Natural killer cell (primary cell): ENCODE results near the gene ERAP2. TPM values are rescaled to one million over a fixed set of nuclear protein-coding genes. Genes with fewer than 3 reads are reported as not detected.

Experiments
- ATAC-seq, 3 donors: fragments of 150-1000 bp in 2 of 3; fragments of 200-7000 bp in 1 of 3; cut with Tn5 transposase; 1 replicate in 1 of 3; 2 replicates in 2 of 3; pipeline ENCODE4 v1.10.0; 2021; ENCODE audit warnings: mild to moderate bottlenecking in 2 of 3, moderate library complexity in 2 of 3
- DNase-seq, 2 donors: peaks; one replicate each; pipeline versions ENCODE4 v3.0.0 to v3.0.0-alpha.2; 2013 to 2021; ENCODE audit warnings: mixed read lengths in 1 of 2
- H3K27ac ChIP-seq: one replicate; pipeline ENCODE4 v1.5.1; 2013; ENCODE audit warnings: mild to moderate bottlenecking, low read length
- H3K27me3 ChIP-seq: one replicate; pipeline ENCODE4 v1.6.1; 2013; ENCODE audit warnings: low read length; ENCODE audit not compliant: control insufficient read depth, insufficient read depth
- H3K36me3 ChIP-seq: one replicate; pipeline ENCODE4 v1.6.1; 2013; ENCODE audit warnings: low read length; ENCODE audit not compliant: control insufficient read depth, insufficient read depth
- H3K4me1 ChIP-seq: one replicate; pipeline ENCODE4 v1.6.1; 2013; ENCODE audit warnings: low read length; ENCODE audit not compliant: control insufficient read depth, insufficient read depth
- H3K4me3 ChIP-seq: one replicate; pipeline ENCODE4 v1.5.1; 2013; ENCODE audit warnings: low read length
- H3K9me3 ChIP-seq: one replicate; pipeline ENCODE4 v1.6.1; 2013; ENCODE audit warnings: low read length; ENCODE audit not compliant: control insufficient read depth, insufficient read depth
- H3K27ac Mint-ChIP-seq, 2 donors: one replicate each; pipeline ENCODE4 v1.8.0; 2022; ENCODE audit warnings: mild to moderate bottlenecking in 2 of 2, mixed read lengths in 2 of 2, moderate library complexity in 1 of 2
- H3K27me3 Mint-ChIP-seq, 2 donors: one replicate each; pipeline ENCODE4 v1.8.0; 2022; ENCODE audit warnings: low read depth in 2 of 2, mixed read lengths in 2 of 2
- H3K36me3 Mint-ChIP-seq: one replicate; pipeline ENCODE4 v1.8.0; 2022; ENCODE audit warnings: mixed read lengths
- H3K4me1 Mint-ChIP-seq, 2 donors: one replicate each; pipeline ENCODE4 v1.8.0; 2022; ENCODE audit warnings: mixed read lengths in 2 of 2
- H3K4me3 Mint-ChIP-seq: one replicate; pipeline ENCODE4 v1.8.0; 2022; ENCODE audit warnings: mild to moderate bottlenecking, moderate library complexity, mixed read lengths
- H3K9me3 Mint-ChIP-seq, 2 donors: one replicate each; pipeline ENCODE4 v1.8.0; 2022; ENCODE audit warnings: mixed read lengths in 2 of 2
- WGBS: methylation state at CpG from one replicate; pipeline ENCODE4 v1.1.7; 2013; ENCODE audit warnings: missing lambda C conversion rate; ENCODE audit not compliant: insufficient coverage; 5-methylcytosine and 5-hydroxymethylcytosine counted together
- intact Hi-C: fragments of 100-400 bp; cut with micrococcal nuclease; formaldehyde crosslinking; loops from one replicate; pipeline ENCODE4 v1.14.2; 2022
- total RNA-seq, 4 donors: library from RNA; stranded (reverse); fragments of 120-200 nt in 1 of 4; gene quantifications; one replicate each; pipeline versions ENCODE4 v1.2.3 to v1.2.4, GENCODE V29; 2013 to 2022
- TF ChIP-seq, protein P1 (sequence below): fragments of 200-600 bp; IDR thresholded peaks from one replicate; pipeline ENCODE4 v1.8.0; 2022; ENCODE audit warnings: antibody characterized with exemption

The ERAP2 gene
- total RNA-seq, 3 donors from 2014 or later (not counting 1 experiment from before 2014, with no cell fraction given), result 41.5 to 81.8 (median 79.2) TPM

DNA sequence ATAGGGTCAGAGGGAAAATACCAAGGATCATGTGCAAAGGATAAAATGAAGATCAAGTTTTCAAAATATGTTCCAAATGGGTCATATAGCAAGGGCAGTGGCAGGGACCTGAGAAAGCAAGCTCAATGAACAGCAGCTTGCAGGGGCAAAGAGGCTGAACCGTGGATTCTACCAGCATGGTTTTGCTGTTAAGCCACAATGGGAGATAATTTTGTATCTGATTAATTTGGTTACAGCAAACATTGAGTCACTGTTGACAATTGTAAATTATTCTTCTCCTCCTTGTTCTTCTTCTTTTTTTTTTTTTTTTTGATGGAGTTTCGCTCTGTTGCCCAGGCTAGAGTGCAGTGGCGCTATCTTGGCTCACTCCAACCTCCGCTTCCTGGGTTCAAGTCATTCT, 18.4 kb upstream of the ERAP2 start:
- no peak for DNase-seq
- no peaks in the 10 kb centered on the region for H3K4me1 ChIP-seq
- H3K27me3 ChIP-seq, result no peaks in the 10 kb centered on the region
- no peak overlapping the region for H3K4me3 ChIP-seq
- TF ChIP-seq, protein P1, sequence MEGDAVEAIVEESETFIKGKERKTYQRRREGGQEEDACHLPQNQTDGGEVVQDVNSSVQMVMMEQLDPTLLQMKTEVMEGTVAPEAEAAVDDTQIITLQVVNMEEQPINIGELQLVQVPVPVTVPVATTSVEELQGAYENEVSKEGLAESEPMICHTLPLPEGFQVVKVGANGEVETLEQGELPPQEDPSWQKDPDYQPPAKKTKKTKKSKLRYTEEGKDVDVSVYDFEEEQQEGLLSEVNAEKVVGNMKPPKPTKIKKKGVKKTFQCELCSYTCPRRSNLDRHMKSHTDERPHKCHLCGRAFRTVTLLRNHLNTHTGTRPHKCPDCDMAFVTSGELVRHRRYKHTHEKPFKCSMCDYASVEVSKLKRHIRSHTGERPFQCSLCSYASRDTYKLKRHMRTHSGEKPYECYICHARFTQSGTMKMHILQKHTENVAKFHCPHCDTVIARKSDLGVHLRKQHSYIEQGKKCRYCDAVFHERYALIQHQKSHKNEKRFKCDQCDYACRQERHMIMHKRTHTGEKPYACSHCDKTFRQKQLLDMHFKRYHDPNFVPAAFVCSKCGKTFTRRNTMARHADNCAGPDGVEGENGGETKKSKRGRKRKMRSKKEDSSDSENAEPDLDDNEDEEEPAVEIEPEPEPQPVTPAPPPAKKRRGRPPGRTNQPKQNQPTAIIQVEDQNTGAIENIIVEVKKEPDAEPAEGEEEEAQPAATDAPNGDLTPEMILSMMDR, result no peak
- no peaks in the 10 kb centered on the region for H3K9me3 ChIP-seq
- no peak overlapping the region for H3K4me3 Mint-ChIP-seq
- intact Hi-C loops, result no loop called here
- H3K27ac ChIP-seq, result no peak overlapping the region
- H3K36me3 Mint-ChIP-seq, result no peaks in the 10 kb centered on the region
- peaks cover 5% of the 10 kb centered on the region in 2 donors for H3K4me1 Mint-ChIP-seq
- peak in 2 of 3 donors; percentile 26 to 55 for ATAC-seq
- H3K27me3 Mint-ChIP-seq, result no peaks in the 10 kb centered on the region
- H3K9me3 Mint-ChIP-seq, result no peaks in the 10 kb centered on the region
- H3K36me3 ChIP-seq, result no peaks in the 10 kb centered on the region
- no peak overlapping the region for H3K27ac Mint-ChIP-seq
- 75% methylated on average over 3 of the region's 4 CpGs for WGBS

DNA sequence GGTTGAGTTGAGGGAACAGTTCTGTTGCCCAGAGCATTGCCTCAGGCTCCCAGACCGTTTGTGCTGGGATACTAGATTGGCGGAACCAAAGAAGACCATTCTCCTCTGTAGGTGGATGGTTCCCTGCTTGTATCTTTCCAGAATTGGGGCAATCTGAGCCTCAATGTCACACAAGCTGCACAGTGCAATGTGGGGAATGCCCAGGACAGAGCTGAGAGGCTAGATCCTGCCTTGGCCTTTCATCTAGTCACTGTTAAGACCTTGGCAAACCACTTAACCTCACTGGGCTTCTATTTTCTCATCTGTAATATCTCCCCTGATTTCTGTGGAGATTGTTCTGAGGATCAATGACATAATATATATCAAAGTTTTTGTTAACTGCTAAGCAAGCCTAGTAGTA, 16.9 kb upstream of the ERAP2 start:
- ATAC-seq (no peak), DNase-seq (no peak)
- H3K27me3 Mint-ChIP-seq, result no peaks in the 10 kb centered on the region
- H3K4me3 ChIP-seq, result no peak overlapping the region
- 73% methylated on average over 2 of the region's 2 CpGs for WGBS
- H3K4me1 ChIP-seq, result no peaks in the 10 kb centered on the region
- H3K9me3 Mint-ChIP-seq, result no peaks in the 10 kb centered on the region
- intact Hi-C loops, result no loop called here
- no peak overlapping the region for H3K4me3 Mint-ChIP-seq
- no peaks in the 10 kb centered on the region for H3K9me3 ChIP-seq
- TF ChIP-seq, protein P1, result no peak
- peaks cover 5 to 10% of the 10 kb centered on the region in 2 donors for H3K4me1 Mint-ChIP-seq
- H3K36me3 ChIP-seq, result no peaks in the 10 kb centered on the region
- no peak overlapping the region for H3K27ac Mint-ChIP-seq
- no peak overlapping the region for H3K27ac ChIP-seq
- H3K36me3 Mint-ChIP-seq, result no peaks in the 10 kb centered on the region
- H3K27me3 ChIP-seq, result no peaks in the 10 kb centered on the region

DNA sequence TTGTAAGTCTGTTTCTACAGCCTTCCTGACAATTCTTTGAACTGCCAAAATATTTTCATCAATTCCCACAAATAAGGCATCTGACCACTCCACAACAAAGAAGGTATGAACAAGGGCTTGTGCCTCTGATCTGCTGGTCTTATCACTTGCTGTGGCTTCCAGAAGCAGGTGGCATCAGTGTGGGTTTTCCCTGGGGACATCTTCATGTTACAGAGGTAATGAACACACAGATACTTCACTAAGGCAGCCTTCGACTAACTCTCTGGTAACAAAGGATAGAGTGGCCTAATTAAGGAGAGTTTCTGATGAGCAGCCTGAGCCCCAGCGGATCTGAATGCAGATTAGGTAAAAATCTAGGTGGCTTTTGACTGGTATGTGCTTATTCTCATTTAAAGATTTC, 15.2 kb upstream of the ERAP2 start:
- WGBS, result 62% methylated on average over 2 of the region's 2 CpGs
- TF ChIP-seq, protein P1, result no peak
- Histone ChIP-seq H3K27me3 (no peaks in the 10 kb centered on the region), H3K4me1 (no peaks in the 10 kb centered on the region), H3K36me3 (no peaks in the 10 kb centered on the region), H3K4me3 (no peak overlapping the region), H3K9me3 (no peaks in the 10 kb centered on the region), H3K27ac (no peak overlapping the region)
- Mint-ChIP-seq H3K36me3 (no peaks in the 10 kb centered on the region), H3K27me3 (no peaks in the 10 kb centered on the region), H3K9me3 (no peaks in the 10 kb centered on the region), H3K4me3 (no peak overlapping the region), H3K27ac (no peak overlapping the region), H3K4me1 (peaks cover 5 to 10% of the 10 kb centered on the region in 2 donors)
- no peak for DNase-seq
- no peak for ATAC-seq
- intact Hi-C loops, result no loop called here

DNA sequence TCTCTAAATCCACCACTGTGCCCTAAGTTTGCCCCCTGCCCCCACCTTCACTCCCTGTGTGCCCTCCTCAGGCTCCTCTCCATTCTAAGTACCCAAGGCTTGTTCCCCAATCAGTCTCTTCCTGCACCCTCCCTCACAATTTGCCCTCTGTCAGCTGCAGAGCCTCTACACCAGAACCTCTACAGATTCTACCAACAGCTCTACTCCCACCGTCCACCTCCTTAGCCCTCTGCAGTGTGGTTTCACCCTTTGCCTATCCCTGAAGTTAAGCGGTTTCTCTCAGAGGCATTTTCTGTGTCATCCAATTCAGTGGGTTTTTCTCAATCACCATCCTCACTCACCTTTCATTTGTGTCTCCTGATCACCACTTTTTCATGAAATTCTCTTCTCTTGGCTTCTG, 13.2 kb upstream of the ERAP2 start:
- no peak overlapping the region for H3K27ac ChIP-seq
- no peaks in the 10 kb centered on the region for H3K36me3 Mint-ChIP-seq
- H3K9me3 ChIP-seq, result no peaks in the 10 kb centered on the region
- WGBS, result 76% methylated on average over 2 of the region's 2 CpGs
- TF ChIP-seq, protein P1, result no peak
- peak overlapping the region in 1 of 2 donors; percentile 2 for H3K27ac Mint-ChIP-seq
- H3K27me3 ChIP-seq, result no peaks in the 10 kb centered on the region
- H3K4me3 ChIP-seq, result no peak overlapping the region
- DNase-seq (no peak), ATAC-seq (no peak)
- no peaks in the 10 kb centered on the region for H3K27me3 Mint-ChIP-seq
- no peaks in the 10 kb centered on the region for H3K4me1 ChIP-seq
- H3K36me3 ChIP-seq, result no peaks in the 10 kb centered on the region
- H3K4me3 Mint-ChIP-seq, result no peak overlapping the region
- H3K9me3 Mint-ChIP-seq, result no peaks in the 10 kb centered on the region
- intact Hi-C loops, result no loop called here
- H3K4me1 Mint-ChIP-seq, result peaks cover 0 to 4% of the 10 kb centered on the region in 2 donors
